SJCRH30 (cell line): ENCODE data around the gene SOS1. TPM values are rescaled to one million over a fixed set of nuclear protein-coding genes. Genes with fewer than 3 reads are reported as not detected.

Experiments
- DNase-seq, 2 experiments: peaks; one replicate each; pipeline ENCODE4 v3.0.0-alpha.2; 2015 to 2020
- H3K27ac ChIP-seq: fragments of 250-450 bp; sonication (Bioruptor Pico); 2 replicates; pipeline ENCODE4 v1.5.1; 2020; ENCODE audit warnings: mild to moderate bottlenecking, moderate library complexity
- H3K27me3 ChIP-seq: fragments of 250-450 bp; sonication (Bioruptor Pico); 2 replicates; pipeline ENCODE4 v1.5.1; 2020; ENCODE audit warnings: mild to moderate bottlenecking, moderate library complexity
- H3K36me3 ChIP-seq: fragments of 250-450 bp; sonication (Bioruptor Pico); 2 replicates; pipeline ENCODE4 v1.5.1; 2020; ENCODE audit warnings: mild to moderate bottlenecking, moderate library complexity
- H3K4me1 ChIP-seq: fragments of 250-450 bp; sonication (Bioruptor Pico); 2 replicates; pipeline ENCODE4 v1.5.1; 2020; ENCODE audit warnings: mild to moderate bottlenecking, moderate library complexity
- H3K4me3 ChIP-seq: fragments of 250-450 bp; sonication (Bioruptor Pico); 2 replicates; pipeline ENCODE4 v1.5.1; 2020; ENCODE audit warnings: mild to moderate bottlenecking, moderate library complexity
- H3K9me3 ChIP-seq: fragments of 250-450 bp; sonication (Bioruptor Pico); replicated peaks from 2 replicates; pipeline ENCODE4 v1.5.1; 2020; ENCODE audit warnings: mild to moderate bottlenecking, moderate library complexity
- total RNA-seq: library from RNA; depleted of rRNA; stranded (reverse); fragments of >200 nt; shearing (Covaris generic); gene quantifications from 2 replicates; pipeline ENCODE4 v1.2.3, GENCODE V29; 2014

Gene SOS1
- total RNA-seq, 1 experiment from 2014 or later, result 49.5 TPM

DNA sequence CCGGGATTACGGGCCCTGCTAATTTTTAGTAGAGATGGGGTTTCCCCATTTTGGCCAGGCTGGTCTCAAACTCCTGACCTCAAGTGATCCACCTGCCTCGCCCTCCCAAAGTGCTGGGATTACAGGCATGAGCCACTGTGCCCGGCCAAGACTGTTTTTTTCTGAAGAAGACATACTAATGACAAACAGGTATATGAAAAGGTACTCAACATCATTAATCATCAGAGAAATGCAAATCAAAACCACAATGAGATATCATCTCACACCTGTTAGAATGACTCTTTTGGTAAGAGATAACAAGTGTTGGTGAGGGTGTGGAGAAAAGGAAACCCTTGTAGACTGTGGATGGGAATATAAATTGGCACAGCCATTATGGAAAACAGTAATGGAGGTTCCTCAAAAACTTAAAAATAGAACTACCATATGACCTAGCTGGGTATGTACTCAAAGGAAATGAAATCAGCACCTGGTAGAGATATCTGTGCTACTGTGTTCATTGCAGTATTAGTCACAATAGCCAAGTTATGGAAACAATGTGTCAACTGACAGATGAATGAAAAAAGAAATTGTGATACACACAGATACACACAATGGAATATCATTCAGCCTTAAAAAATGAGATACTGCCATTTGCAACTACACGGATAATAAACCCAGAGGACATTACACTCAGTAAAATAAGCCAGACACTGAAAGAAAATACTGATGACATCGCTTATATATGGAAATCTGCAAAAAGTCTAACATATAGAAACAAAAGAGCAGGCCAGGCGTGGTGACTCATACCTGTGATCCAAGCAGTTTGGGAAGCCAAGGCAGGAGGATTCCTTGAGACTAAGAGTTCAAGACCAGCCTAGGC lies 20.8 kb downstream of the SOS1 start:
- H3K36me3 ChIP-seq, result no peaks in the 10 kb centered on the region; the same call in 1 of the 2 replicates
- no peak overlapping the region for H3K27ac ChIP-seq
- no peaks in the 10 kb centered on the region for H3K4me1 ChIP-seq
- DNase-seq, result no peak
- H3K27me3 ChIP-seq, result no peaks in the 10 kb centered on the region
- no peak overlapping the region for H3K4me3 ChIP-seq
- no peaks in the 10 kb centered on the region for H3K9me3 ChIP-seq

DNA sequence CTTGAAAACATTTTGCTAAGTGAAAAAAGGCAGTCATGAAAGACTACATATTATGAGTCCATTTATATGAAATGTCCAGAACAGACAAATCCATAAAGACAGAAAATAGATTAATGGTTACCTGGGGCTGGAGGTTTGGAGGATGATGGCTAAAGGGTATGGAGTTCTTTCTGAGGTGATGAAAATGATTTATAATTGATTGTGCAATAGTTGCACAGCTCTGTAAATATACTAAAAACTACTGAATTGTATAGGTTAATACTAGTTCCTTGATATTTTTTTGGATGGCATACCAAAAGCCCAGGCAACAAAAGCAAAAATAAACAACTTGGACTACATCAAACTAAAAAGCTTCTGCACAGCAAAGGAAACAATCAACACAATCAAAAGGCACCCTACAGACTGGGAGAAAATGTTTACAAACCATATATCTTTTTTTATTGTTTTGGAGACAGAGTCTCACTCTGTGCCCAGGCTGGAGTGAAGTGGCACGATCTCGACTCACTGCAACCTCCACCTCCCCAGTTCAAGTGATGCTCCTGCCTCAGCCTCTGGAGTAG lies 21.5 kb downstream of the SOS1 start:
- Histone ChIP-seq H3K4me1 (no peaks in the 10 kb centered on the region), H3K36me3 (no peaks in the 10 kb centered on the region; the same call in 1 of the 2 replicates), H3K4me3 (no peak overlapping the region), H3K9me3 (no peaks in the 10 kb centered on the region), H3K27me3 (no peaks in the 10 kb centered on the region), H3K27ac (no peak overlapping the region)
- DNase-seq, result no peak

DNA sequence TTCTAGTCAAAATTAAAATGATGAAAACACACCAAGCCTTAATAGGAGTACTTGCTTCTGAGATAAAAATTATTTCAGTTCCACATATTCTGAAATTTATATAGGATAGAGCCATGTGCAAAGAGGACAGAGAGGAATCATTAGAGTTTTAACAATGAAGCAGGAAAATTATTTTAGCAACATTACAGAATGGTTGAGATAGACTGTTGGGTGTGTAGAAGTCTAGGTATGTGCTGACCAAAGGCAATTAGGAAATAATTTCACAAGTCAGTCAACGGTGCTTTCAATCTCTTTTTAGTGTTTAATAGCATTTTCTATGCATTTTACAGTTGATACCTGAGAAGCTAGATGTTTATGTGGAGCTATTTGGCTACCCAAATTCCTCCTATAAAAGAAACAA lies 25.2 kb downstream of the SOS1 start:
- Histone ChIP-seq H3K27ac (no peak overlapping the region), H3K27me3 (no peaks in the 10 kb centered on the region), H3K4me3 (no peak overlapping the region), H3K9me3 (no peaks in the 10 kb centered on the region), H3K4me1 (no peaks in the 10 kb centered on the region), H3K36me3 (no peaks in the 10 kb centered on the region; the same call in 1 of the 2 replicates)
- no peak for DNase-seq

DNA sequence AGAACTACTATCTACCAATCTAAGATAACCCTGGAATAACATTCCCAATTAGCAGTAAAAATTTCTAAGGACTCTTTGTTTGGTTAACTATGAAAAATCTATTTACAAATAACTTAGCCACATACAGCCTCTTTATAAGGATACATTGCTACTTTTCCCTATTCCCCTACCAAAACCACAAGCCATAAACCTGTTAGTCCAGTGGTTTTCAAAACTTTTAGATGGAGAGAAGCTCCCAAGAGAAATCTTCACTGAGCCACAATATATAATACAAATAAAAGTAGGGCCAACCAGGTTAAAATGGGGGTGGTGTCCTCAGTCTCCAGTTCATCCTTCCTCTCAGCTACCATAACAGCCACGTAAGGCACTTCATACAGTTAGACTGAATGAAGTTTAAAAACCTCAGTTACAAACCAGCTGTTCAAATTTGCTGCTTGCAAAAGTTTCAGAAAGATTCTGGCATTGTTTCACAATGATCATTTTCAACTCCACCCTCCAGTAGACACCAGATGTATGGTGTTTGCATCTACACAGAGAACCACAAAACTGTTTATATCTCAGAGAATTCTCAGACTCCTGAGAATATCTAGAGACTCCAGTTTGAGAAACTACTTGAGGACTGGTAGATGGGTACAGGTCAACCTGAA lies 26.0 kb downstream of the SOS1 start:
- Histone ChIP-seq H3K36me3 (no peaks in the 10 kb centered on the region; the same call in 1 of the 2 replicates), H3K4me3 (no peak overlapping the region), H3K4me1 (no peaks in the 10 kb centered on the region), H3K27ac (no peak overlapping the region), H3K27me3 (no peaks in the 10 kb centered on the region), H3K9me3 (no peaks in the 10 kb centered on the region)
- DNase-seq, result no peak

DNA sequence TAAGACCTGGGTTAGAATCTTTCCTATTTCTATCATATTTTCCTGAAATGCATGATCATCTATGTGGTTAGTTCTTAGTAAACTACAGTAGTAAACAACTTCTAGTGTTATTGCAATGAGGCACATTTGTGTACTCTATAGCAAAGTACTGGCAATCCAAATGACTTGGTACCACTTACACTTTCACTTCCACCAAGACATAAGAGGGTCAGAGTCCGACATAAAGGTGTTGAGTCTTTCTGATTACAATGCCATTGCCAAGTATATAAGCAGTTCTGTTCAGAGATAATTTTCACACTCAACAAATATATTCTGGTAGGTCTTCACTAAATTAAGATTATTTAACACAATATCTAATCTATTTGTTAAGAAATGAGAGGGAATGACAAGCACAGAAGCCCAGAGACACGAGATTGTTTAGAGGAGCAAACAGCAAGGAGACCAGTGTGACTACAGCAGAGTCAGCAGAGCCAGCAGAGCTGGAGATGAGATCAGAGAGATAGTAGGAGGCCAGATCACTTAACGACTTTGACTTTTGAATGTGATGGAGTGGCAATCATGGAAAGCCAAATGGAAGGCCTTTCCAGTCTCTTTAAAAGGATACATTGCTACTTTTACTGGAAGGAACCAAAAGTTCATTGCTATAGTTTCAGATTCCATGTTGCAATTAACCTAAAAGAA lies 27.5 kb downstream of the SOS1 start:
- H3K9me3 ChIP-seq, result no peaks in the 10 kb centered on the region
- no peak for DNase-seq
- no peaks in the 10 kb centered on the region; the same call in 1 of the 2 replicates for H3K36me3 ChIP-seq
- H3K27ac ChIP-seq, result no peak overlapping the region
- no peaks in the 10 kb centered on the region for H3K4me1 ChIP-seq
- no peaks in the 10 kb centered on the region for H3K27me3 ChIP-seq
- H3K4me3 ChIP-seq, result no peak overlapping the region

DNA sequence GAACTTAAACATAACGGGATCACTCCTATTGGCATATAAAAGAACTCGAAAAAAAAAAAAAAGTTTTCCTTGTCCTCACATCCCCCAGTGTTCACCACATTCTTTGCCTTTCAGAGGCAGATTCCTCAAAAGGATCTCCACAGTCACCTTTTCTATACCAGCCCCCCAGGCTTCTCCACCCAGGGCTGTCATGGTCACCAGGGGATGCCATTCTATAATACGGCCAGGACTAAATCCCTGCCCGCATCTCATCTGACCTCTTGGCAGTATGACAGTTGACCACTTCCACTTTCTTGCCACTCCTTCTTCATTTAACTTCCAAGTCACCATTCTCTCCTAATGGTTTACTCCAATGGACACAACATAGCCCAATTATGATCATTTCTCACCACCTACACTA lies 29.3 kb downstream of the SOS1 start:
- H3K27ac ChIP-seq, result no peak overlapping the region
- H3K4me1 ChIP-seq, result no peaks in the 10 kb centered on the region
- no peaks in the 10 kb centered on the region for H3K9me3 ChIP-seq
- no peaks in the 10 kb centered on the region; the same call in 1 of the 2 replicates for H3K36me3 ChIP-seq
- no peaks in the 10 kb centered on the region for H3K27me3 ChIP-seq
- DNase-seq, result no peak
- H3K4me3 ChIP-seq, result no peak overlapping the region

DNA sequence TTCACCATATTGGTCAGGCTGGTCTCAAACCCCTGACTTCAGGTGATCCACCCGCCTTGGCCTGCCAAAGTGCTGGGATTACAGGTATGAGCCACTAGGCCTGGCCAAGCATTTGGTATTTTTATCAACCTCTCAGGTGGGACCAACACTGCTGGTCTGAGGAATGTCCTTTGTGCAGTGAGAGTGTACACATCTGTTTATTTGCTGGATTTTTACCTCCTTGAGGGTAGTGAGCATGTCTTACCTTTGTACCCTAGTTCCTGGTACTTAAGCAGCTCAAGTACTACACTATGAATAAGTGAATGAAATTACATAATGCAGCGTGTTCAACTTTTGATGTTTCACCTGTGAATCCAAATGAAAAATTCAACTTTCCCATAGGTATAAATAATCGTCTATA lies 29.8 kb downstream of the SOS1 start:
- Histone ChIP-seq H3K27ac (no peak overlapping the region), H3K27me3 (no peaks in the 10 kb centered on the region), H3K4me1 (no peaks in the 10 kb centered on the region), H3K9me3 (no peaks in the 10 kb centered on the region), H3K36me3 (no peaks in the 10 kb centered on the region; the same call in 1 of the 2 replicates), H3K4me3 (no peak overlapping the region)
- DNase-seq, result no peak

DNA sequence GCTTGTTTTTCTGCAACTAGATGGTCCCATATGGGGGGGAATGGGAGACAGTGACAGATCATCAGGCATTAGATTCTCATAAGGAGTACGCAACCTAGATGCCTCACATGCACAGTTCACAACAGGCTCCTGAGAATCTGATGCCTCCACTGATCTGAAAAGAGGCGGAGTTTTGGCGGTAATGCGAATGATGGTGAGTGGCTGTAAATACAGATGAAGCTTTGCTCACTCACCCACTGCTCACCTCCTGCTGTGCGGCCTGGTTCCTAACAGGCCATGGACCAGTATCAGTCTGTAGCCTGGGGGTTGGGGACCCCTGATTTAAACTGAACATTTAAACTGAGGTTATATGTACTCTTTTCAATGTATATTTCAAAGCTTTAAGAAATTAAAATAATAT lies 40.7 kb downstream of the SOS1 start:
- H3K9me3 ChIP-seq, result no peaks in the 10 kb centered on the region
- no peaks in the 10 kb centered on the region for H3K27me3 ChIP-seq
- no peaks in the 10 kb centered on the region for H3K4me1 ChIP-seq
- no peak overlapping the region for H3K27ac ChIP-seq
- DNase-seq, result no peak
- peaks cover 3% of the 10 kb centered on the region; the same call in 1 of the 2 replicates for H3K36me3 ChIP-seq
- H3K4me3 ChIP-seq, result no peak overlapping the region

DNA sequence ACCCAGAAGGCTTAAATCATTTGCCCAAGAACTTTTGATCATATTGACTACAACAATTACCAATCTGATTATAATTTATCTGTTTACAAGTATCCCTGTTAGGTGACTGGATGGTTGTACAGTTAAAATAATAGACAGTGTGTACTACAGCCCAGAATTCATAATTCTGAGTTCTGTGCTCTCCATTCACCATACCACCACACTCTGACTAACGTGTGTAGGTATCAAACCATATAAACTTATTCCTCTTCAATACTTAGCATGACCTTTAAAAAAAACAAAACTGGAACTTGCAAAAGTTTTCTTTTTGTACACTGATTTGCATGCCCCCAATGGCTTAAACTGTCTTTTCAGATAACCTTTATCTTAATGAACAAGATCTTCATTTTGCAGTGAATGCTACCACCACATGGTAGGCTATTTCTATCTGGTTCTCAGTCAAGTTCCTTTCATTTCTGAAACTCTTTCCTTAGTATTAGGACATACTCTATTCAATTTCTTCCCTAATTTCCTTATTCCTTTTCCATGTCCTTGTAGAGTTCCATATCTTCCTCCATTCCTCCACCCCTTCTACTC lies 50.9 kb downstream of the SOS1 start:
- peaks cover 4% of the 10 kb centered on the region for H3K4me1 ChIP-seq
- DNase-seq, result no peak
- no peak overlapping the region for H3K27ac ChIP-seq
- peaks cover 11% of the 10 kb centered on the region for H3K36me3 ChIP-seq
- H3K4me3 ChIP-seq, result no peak overlapping the region
- no peaks in the 10 kb centered on the region for H3K27me3 ChIP-seq
- no peaks in the 10 kb centered on the region for H3K9me3 ChIP-seq

DNA sequence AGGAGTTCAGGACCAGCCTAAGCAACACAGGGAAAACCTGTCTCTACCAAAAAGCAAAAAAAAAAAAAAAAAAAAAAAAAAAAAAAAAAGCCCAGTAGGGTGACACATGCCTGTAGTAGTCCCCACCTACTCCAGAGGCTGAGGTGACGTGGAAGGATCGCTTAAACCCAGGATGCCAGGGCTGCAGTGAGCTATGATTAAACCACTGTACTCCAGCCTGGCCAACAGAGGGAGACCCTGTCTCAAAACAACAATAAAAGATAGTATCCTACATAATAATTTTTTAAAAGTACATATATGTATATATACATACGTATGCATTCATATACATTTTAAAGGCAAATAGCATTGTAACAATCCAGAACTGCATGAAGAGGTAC lies 51.7 kb downstream of the SOS1 start:
- no peak for DNase-seq
- Histone ChIP-seq H3K4me3 (no peak overlapping the region), H3K9me3 (no peaks in the 10 kb centered on the region), H3K4me1 (peaks cover 4% of the 10 kb centered on the region), H3K27ac (no peak overlapping the region), H3K27me3 (no peaks in the 10 kb centered on the region), H3K36me3 (peaks cover 11% of the 10 kb centered on the region)

DNA sequence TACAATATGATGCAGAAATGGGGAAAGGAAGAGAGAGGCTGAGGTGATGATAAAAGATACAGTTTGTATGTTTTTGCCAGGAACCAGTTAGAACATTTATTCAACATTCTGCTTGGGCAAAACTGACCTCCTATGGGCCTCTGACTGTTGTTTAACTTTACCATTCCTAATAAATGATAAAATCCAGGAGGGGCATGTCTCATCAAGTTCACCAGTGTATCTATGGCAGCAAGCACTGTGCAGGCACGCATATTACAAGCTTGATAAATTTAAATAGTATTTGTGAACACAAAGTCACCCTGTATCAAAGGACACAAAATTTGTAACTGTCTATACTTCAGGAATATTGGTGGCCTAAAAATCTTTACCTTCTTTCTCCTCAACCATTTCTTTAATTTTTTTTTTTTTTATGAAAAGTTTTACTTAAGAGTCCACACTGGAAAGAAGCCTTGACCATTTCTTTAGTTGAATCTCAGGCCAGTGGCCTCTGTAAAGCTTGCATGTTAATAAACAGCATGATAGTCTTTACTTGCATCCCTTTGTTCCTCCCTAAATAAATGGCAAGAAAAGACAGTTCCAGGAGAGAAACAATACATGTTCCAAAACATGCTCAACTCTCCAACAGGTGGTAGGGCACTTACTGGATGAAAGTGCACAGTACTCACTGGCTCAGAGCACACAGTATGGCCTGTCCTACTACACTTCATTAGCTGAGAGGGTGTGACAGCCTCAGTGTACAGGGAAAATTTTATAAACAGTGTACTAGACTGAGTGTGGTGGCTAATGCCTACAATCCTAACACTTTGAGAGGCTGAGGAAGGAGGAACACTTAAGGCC lies 52.3 kb downstream of the SOS1 start:
- no peak overlapping the region for H3K27ac ChIP-seq
- no peaks in the 10 kb centered on the region for H3K27me3 ChIP-seq
- H3K4me3 ChIP-seq, result no peak overlapping the region
- no peak for DNase-seq
- H3K9me3 ChIP-seq, result no peaks in the 10 kb centered on the region
- peaks cover 4% of the 10 kb centered on the region for H3K4me1 ChIP-seq
- H3K36me3 ChIP-seq, result peaks cover 11% of the 10 kb centered on the region

DNA sequence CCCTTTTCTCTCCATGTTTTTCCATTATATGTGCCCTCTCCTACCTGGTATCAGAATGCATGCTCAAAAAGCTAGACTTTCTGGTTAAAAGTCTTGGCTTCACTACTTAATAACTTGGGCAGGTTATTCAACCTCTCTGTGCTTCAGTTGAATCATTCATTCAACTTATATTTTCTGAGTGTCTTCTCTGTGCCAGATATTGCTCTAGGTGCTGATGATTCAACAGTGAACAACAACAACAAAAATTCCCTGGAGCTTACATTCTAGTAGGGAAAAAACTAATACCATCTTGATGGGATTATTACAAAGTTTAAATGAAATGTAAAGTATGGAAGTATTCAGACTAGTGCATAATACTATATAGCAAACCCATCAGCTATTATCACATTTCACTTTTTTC lies 55.2 kb downstream of the SOS1 start:
- Histone ChIP-seq H3K4me3 (no peak overlapping the region), H3K27me3 (no peaks in the 10 kb centered on the region), H3K27ac (no peak overlapping the region), H3K36me3 (peaks cover 11% of the 10 kb centered on the region), H3K4me1 (no peaks in the 10 kb centered on the region), H3K9me3 (no peaks in the 10 kb centered on the region)
- no peak for DNase-seq

DNA sequence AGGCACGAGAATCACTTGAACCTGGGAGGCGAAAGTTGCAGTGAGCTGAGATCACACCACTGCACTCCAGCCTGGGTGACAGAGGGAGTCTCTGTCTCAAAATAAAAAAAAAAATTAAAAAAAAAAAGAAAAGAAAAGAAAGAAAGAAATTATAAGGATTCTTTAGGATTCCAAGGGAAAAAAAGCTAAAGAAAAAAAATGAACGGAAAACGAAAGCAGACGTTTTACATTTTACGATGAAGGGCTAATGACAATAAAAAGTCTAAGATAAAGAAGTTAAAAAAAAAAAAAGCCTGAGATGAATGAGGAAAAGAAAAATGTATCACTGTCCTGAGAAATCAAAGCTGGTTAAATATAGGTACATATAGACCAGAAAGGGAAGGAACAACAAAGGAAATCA lies 58.5 kb downstream of the SOS1 start:
- Histone ChIP-seq H3K27me3 (no peaks in the 10 kb centered on the region), H3K27ac (no peak overlapping the region), H3K4me3 (no peak overlapping the region), H3K36me3 (peaks cover 11% of the 10 kb centered on the region), H3K4me1 (no peaks in the 10 kb centered on the region), H3K9me3 (no peaks in the 10 kb centered on the region)
- DNase-seq, result no peak

DNA sequence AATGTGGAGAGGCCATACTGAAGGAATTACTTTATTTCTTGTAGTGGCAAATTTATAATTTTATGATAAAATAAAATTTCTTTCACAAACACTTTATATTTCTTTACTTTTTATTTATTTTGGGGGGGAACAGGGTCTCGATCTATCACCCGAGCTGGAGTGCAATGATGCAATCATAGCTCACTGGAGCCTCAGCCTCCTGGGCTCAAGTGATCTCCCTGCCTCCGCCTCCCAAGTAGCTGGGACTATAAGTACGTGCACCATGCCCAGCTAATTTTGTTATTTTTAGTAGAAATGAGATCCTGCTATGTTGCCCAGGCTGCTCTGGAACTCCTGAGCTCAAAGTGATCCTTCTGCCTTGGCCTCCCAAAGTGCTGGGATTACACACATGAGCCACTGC lies 59.6 kb downstream of the SOS1 start:
- H3K9me3 ChIP-seq, result no peaks in the 10 kb centered on the region
- no peak overlapping the region for H3K4me3 ChIP-seq
- H3K27ac ChIP-seq, result no peak overlapping the region
- H3K27me3 ChIP-seq, result no peaks in the 10 kb centered on the region
- H3K4me1 ChIP-seq, result no peaks in the 10 kb centered on the region
- DNase-seq, result no peak
- H3K36me3 ChIP-seq, result peaks cover 6% of the 10 kb centered on the region
